HuH-7.5 (cell line): ENCODE results near the gene AMER3.
A peak's percentile ranks its signal among the peaks of the same experiment; 100 is the strongest.
"Not testable (repeated sequence)": the region's sequence is repeated elsewhere in the genome, so short reads cannot be mapped to it uniquely, and the experiment has no call there.

Source experiments
- DNase-seq: peaks from one replicate; pipeline ENCODE4 v3.0.0; 2011; ENCODE audit warnings: low spot score

Gene AMER3

GRCh38 chr2:130755256-130756052 is at the start of gene AMER3:
Gene AMER3 (plus strand): TSS chr2:130755540. CDS start chr2:130762073, 6,533 bp downstream.
- DNase-seq, result no peak

DNA sequence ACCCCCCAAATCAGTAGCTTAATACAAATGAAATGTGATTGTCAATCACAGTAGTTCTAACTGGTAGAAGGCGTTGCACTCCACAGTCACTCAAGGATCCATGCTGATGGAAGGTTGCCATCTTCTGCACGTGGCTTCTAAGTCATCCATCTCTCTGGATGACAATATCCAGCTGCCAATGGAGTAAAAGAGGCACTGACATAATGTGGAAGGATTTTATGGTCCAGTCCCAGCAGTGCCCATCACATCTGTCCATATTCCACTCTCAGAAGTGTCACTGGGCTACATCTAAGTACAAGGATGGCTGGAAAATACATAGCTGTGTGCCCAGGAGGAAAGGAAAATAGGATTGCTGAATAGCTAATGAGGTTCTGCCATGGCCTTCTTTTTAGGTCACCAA is 40.5 kb upstream of the AMER3 start:
- not testable (repeated sequence) for DNase-seq

DNA sequence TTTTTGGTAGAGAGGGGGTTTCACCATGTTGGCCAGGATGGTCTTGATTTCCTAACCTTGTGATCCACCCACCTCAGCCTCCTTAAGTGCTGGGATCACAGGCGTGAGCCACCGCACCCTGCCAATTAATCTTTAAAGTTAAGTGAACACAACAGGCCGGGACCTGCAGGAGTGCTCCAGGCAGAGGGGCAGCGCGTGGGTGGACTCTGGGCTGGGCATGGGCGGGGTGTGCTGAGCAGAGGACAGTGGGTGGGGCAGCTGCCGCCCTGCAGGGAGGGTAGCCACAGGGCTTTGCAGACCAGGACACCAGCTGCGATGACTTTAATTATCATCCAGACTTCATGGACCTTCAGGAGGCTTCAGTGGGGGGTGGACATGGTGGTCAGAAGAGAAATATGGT is 35.3 kb upstream of the AMER3 start:
- no peak for DNase-seq

DNA sequence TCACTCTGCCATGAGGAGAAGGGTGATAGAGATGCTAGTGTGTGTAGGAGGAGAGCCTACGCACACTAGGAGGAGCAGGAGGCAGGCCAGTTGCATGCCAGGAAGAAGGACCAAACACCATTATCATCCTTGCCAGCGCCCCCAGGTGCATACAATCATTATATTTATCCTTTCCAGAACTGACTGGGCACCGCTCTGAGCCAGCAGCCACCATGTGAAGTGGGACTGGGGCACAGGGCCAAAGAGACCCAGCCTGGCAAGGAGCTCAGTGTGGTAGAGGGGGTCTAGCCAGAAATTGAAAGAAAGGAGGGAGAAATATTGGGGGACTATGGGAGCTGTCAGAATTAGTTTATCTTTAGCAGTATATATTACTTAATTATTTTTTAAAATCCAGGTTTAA is 34.8 kb upstream of the AMER3 start:
- no peak for DNase-seq

GRCh38 chr2:130724455-130724854 is 30.9 kb upstream of the AMER3 start:
- DNase-seq, result no peak

GRCh38 chr2:130726614-130727180 is 28.6 kb upstream of the AMER3 start:
- no peak for DNase-seq

GRCh38 chr2:130727286-130727924 is 27.9 kb upstream of the AMER3 start:
- DNase-seq, result no peak

GRCh38 chr2:130728007-130728454 is 27.3 kb upstream of the AMER3 start:
- no peak for DNase-seq

GRCh38 chr2:130728549-130729316 is 26.6 kb upstream of the AMER3 start, which contains the start of gene GPR148:
Gene GPR148 (plus strand): TSS chr2:130729070. CDS start chr2:130729152, 82 bp downstream.
- DNase-seq, result no peak

GRCh38 chr2:130729322-130730299 is 25.7 kb upstream of the AMER3 start:
- DNase-seq, result no peak

DNA sequence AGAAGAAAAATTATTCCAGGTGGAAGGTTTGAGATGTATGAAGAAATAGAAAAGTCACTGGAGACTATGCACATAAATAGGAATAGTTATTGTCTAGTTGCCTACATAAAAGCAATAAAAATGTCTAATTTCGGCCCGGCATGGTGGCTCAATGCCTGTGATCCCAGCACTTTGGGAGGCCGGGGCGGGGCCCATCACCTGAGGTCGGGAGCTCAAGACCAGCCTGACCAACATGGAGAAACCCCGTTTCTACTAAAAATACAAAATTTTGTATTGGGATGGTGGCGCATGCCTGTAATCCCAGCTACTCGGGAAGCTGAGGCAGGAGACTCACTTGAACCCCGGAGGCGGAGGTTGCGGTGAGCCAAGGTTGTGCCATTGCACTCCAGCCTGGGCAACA is 23.1 kb upstream of the AMER3 start:
- DNase-seq, result not testable (repeated sequence)

GRCh38 chr2:130735200-130735599 is 20.1 kb upstream of the AMER3 start:
- DNase-seq, result no peak

GRCh38 chr2:130736487-130736886 is 18.9 kb upstream of the AMER3 start:
- no peak for DNase-seq

DNA sequence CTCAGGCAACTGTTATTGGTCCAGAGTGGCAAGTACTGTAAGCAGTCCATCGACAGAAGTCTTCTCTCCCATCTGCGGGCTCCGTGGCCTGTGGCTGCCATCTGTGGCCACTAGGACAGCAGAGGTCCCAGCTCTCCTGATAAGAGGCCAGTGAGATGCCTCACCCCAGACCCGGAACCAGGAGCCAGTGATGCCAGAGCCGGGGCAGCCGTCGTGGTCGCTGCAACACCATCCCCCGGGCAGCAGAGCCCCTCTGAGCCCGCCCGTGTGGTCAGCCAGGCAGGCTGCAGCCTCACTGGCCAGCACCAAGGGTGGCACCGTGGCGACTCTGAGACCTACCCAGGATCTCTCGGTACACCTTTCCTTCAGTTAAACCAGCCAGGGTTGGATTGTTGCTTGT is 17.7 kb upstream of the AMER3 start:
- DNase-seq, result no peak

DNA sequence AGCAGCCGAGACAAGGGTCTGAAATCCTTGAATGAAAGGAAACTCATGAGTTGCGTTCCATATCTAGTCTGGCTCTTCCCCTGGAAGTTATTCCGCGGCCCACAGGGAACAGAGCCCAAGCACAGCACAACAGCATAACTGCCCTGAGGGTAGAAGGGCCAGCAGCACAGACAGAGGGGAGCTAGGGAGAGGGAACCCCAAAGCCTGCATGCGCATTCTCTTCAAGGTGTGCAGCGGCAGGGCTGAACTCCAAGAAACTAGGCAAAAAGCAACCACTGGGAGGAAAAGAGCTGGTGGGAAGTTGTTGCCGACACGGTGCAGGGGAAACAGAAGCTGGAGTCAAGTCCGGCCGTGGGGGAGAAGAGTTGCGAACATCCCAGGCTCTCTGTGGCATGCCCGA is 14.7 kb upstream of the AMER3 start:
- DNase-seq, result no peak

DNA sequence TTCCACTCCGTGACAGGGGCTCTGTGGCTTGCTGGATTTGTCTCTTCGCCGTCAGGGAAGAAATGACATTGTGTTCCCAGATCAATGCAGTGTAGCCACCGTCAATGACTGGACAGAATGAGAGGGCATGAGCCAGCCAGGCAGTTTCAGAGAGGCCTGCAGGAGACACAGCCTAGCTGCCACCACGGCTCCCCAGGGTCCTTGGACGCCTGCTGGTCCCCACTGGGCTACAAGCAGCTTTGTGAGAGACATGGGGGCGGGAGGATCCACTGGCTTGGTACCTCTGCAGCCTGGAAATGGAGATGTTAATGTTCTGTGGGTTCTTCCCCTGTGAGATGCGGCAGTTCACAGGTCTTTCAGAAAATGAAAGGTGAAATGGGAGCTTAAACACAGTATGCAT is 12.1 kb upstream of the AMER3 start:
- no peak for DNase-seq

- DNase-seq, result peak; percentile 47
These were observed 10.8 kb upstream of the AMER3 start for GRCh38 chr2:130744287-130745117.

DNA sequence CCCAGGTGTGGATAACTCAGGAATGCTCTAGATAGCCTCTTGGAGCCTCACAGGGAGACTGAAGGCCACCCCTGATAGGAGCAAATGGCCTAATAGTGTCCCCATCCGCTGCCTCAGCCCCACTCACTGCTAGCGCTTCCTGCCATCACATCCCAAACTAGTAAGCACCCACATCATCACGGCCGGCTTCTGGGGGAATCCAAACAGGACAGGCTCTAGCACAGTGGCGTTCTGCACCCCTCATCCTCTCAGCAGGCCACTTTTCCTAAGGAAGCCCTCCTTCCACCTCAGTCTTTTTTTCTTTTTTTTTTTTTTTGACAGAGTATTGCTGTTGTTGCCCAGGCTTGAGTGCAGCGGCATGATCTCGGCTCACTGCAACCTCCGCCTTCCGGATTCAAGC is 6.3 kb upstream of the AMER3 start:
- DNase-seq, result no peak

GRCh38 chr2:130749641-130750040 is 5.7 kb upstream of the AMER3 start:
- DNase-seq, result no peak

- DNase-seq, result no peak
These were observed 529 bp upstream of the AMER3 start for GRCh38 chr2:130754811-130755210.
